Measurements from ENCODE around the gene CCS. TPM values are rescaled to one million over a fixed set of nuclear protein-coding genes. Genes with fewer than 3 reads are reported as not detected.

CCS gene
- total and polyA plus RNA-seq, 9 of the 15 experiments (the other 6 are each of a cell fraction or from before 2014, with no cell fraction given), result 1.1 to 46.6 (median 26.8) TPM

DNA sequence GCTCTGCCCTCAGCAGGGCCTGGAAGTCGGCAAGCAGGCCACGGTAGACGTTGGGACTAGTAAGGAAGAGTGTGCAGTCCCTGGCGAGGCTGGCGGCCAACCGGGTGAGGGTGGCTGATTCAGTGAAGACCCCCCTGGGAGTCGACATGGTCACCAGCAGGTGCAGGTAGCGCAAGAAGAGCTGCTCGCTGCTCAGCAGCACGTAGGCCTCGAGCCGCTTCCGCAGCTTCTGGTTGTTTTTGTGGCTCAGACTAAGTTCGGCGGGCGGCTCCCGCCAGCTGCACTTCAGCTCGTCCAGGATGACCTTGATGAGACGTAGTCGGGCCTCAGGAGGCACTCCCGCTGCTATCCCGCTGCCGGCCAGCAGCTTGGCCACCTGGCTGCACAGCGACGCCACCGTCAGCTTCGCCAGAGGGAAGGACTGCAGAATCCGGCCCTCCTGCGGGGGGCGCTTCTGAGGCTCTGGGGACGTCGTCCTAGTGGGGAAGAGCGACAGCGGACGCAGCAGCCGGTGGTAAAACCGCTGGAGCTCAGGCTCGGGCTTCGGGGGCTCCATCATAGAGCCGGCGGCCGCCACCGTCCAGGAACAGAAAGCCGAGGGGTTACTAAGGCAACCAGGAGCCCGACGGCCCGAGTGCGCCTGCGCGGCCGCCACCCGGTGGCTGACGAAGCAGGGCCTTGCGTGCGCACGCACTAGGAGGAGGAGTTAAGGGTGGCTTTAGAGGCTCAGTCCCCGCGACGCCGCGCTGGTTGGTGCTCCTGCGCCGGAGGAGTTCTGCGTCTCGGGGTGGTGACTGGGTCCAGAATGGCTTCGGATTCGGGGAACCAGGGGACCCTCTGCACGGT lies at the start of gene CCS, which contains the start of gene CCDC87 (continued):
- TF ChIP-seq RCOR1 (IDR thresholded peaks at IDR 0.05; ENCODE audit: borderline replicate concordance in 1 of 2, low read depth in 2 of 2, low read length in 2 of 2), result peak in 1 of 2 experiments; percentile 56; a peak in 1 of 4 replicates
- TF ChIP-seq, protein P1, sequence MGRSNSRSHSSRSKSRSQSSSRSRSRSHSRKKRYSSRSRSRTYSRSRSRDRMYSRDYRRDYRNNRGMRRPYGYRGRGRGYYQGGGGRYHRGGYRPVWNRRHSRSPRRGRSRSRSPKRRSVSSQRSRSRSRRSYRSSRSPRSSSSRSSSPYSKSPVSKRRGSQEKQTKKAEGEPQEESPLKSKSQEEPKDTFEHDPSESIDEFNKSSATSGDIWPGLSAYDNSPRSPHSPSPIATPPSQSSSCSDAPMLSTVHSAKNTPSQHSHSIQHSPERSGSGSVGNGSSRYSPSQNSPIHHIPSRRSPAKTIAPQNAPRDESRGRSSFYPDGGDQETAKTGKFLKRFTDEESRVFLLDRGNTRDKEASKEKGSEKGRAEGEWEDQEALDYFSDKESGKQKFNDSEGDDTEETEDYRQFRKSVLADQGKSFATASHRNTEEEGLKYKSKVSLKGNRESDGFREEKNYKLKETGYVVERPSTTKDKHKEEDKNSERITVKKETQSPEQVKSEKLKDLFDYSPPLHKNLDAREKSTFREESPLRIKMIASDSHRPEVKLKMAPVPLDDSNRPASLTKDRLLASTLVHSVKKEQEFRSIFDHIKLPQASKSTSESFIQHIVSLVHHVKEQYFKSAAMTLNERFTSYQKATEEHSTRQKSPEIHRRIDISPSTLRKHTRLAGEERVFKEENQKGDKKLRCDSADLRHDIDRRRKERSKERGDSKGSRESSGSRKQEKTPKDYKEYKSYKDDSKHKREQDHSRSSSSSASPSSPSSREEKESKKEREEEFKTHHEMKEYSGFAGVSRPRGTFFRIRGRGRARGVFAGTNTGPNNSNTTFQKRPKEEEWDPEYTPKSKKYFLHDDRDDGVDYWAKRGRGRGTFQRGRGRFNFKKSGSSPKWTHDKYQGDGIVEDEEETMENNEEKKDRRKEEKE (IDR thresholded peaks at IDR 0.05; ENCODE audit: borderline replicate concordance in 1 of 2, control insufficient read depth in 1 of 2, low read depth in 2 of 2, low read length in 1 of 2), result no peak
- TF ChIP-seq, protein P2, sequence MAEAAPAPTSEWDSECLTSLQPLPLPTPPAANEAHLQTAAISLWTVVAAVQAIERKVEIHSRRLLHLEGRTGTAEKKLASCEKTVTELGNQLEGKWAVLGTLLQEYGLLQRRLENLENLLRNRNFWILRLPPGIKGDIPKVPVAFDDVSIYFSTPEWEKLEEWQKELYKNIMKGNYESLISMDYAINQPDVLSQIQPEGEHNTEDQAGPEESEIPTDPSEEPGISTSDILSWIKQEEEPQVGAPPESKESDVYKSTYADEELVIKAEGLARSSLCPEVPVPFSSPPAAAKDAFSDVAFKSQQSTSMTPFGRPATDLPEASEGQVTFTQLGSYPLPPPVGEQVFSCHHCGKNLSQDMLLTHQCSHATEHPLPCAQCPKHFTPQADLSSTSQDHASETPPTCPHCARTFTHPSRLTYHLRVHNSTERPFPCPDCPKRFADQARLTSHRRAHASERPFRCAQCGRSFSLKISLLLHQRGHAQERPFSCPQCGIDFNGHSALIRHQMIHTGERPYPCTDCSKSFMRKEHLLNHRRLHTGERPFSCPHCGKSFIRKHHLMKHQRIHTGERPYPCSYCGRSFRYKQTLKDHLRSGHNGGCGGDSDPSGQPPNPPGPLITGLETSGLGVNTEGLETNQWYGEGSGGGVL (CRISPR knock-in tag; IDR thresholded peaks at IDR 0.05), result no peak
- peak; percentile 94 for TF ChIP-seq L3MBTL2 (IDR thresholded peaks at IDR 0.05)
- peak; percentile 95 for TF ChIP-seq NCOA6 (IDR thresholded peaks at IDR 0.05)
- TF ChIP-seq EHMT2 (IDR thresholded peaks at IDR 0.05), result no peak
- no peak for TF ChIP-seq IFI16 (CRISPR knock-in tag; IDR thresholded peaks at IDR 0.05)
- peak; percentile 96 for TF ChIP-seq ZNF263 (CRISPR knock-in tag; IDR thresholded peaks at IDR 0.05; ENCODE audit: borderline replicate concordance)
- no peak for TF ChIP-seq PPARD (CRISPR knock-in tag; IDR thresholded peaks at IDR 0.05)
- TF ChIP-seq ZBTB12 (CRISPR knock-in tag; IDR thresholded peaks at IDR 0.05), result peak; percentile 36; the same call in 1 of the 2 replicates
- TF ChIP-seq CUX1 (CRISPR knock-in tag; IDR thresholded peaks at IDR 0.05), result no peak
- no peak for TF ChIP-seq ZNF384 (IDR thresholded peaks at IDR 0.05; ENCODE audit: low read depth, low read length)
- no peak; the same call in 1 of the 2 replicates for TF ChIP-seq ETV1 (tag; conservative IDR thresholded peaks at IDR 0.05; ENCODE audit: low read depth)
- TF ChIP-seq KDM2B (CRISPR knock-in tag; IDR thresholded peaks at IDR 0.05), result no peak
- TF ChIP-seq MBD2 (IDR thresholded peaks at IDR 0.05; ENCODE audit: borderline replicate concordance, low read depth), result 0 out of 2 replicates have a peak, but pooled peaks have one; percentile 10
